Measurements from ENCODE around the gene TEN1. TPM values are rescaled to one million over a fixed set of nuclear protein-coding genes. Genes with fewer than 3 reads are reported as not detected.

TEN1 gene
- total and polyA plus RNA-seq, 2 of the 4 experiments (the other 2 are of a cell fraction) = 14.7 to 17.9 TPM

DNA sequence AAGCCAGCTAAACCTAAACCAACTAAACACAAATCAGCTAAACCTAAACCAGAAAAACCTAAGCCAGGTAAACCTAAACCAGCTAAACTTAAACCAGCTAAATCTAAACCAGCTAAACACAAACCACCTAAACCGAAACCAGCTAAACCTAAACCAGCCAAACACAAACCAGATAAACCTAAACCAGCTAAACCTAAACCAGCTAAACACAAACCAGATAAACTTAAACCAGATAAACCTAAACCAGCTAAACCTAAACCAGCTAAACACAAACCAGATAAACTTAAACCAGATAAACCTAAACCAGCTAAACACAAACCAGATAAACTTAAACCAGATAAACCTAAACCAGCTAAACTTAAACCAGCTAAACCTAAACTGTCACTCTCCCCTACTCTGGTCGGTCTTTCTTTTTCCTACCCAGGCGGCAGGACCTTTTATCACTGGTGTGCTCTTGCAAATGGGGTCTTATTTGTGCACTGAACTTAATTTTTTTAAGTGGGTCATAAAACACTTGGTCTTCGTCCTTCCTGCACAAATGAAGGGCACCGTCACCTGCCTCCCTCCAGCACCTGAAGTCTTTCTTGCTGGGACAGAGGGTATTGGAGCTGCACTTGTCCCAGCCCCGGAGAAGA, 40.9 kb downstream of the TEN1 start:
- intact Hi-C loops (cut with micrococcal nuclease) (no loop called here), in situ Hi-C loops (cut with MboI; ENCODE audit: low sequenced_read_pairs) (loop anchor here (10.0 kb wide), 1 partner anchor 275 kb away; no protein-coding TSS in a partner anchor), dilution Hi-C loops (cut with HindIII; ENCODE audit: low sequenced_read_pairs, unreplicated experiment) (no loop called here)
- Histone ChIP-seq H3K4me1 (ENCODE audit: control insufficient read depth, insufficient read depth, low read length) (no peaks in the 10 kb centered on the region), H2BK20ac (ENCODE audit: low read depth, low read length) (no peak overlapping the region), H3K27me3 (ENCODE audit: control insufficient read depth, insufficient read depth, low read length) (peaks cover 32% of the 10 kb centered on the region), H3K9ac (ENCODE audit: low read depth, low read length) (no peak overlapping the region), H3K9me1 (ENCODE audit: insufficient read depth, low read length) (no peaks in the 10 kb centered on the region), H3K27ac (ENCODE audit: insufficient read depth, low read length) (no peak overlapping the region), H2BK120ac (ENCODE audit: low read depth, low read length) (no peak overlapping the region), H3K9me3 (ENCODE audit: control insufficient read depth, insufficient read depth, low read length) (no peaks in the 10 kb centered on the region), H3K23ac (ENCODE audit: low read depth, low read length) (no peak overlapping the region), H2AK5ac (ENCODE audit: low read depth, low read length) (no peak overlapping the region), H4K91ac (ENCODE audit: insufficient read depth, low read depth, low read length) (no peak overlapping the region), H3K14ac (replicated peaks; ENCODE audit: low read depth, low read length) (no peak overlapping the region), H2BK5ac (ENCODE audit: low read depth, low read length, poor library complexity, severe bottlenecking) (no peak overlapping the region), H2AFZ (replicated peaks; ENCODE audit: low read length, poor library complexity) (no peak overlapping the region), H4K20me1 (ENCODE audit: insufficient read depth, low read length) (no peaks in the 10 kb centered on the region), H3K4ac (ENCODE audit: low read depth, low read length) (no peak overlapping the region), H2AK9ac (replicated peaks; ENCODE audit: low read depth, low read length, poor library complexity) (no peak overlapping the region), H2BK15ac (ENCODE audit: low read depth, low read length) (no peak overlapping the region), H3K4me3 (ENCODE audit: insufficient read depth, low read depth, low read length) (no peak overlapping the region), H3K56ac (ENCODE audit: extremely low read depth, insufficient read depth, low read length) (no peak overlapping the region), H3K18ac (ENCODE audit: low read depth, low read length) (no peak overlapping the region), H4K5ac (ENCODE audit: low read depth, low read length) (no peak overlapping the region), H3K36me3 (ENCODE audit: control insufficient read depth, insufficient read depth, low read length) (no peaks in the 10 kb centered on the region), H3K4me2 (ENCODE audit: low read depth, low read length) (no peak overlapping the region), H4K8ac (ENCODE audit: low read depth in 2 of 2, low read length in 2 of 2) (no peak overlapping the region), H3K79me1 (ENCODE audit: low read depth in 1 of 2, low read length in 2 of 2) (no peaks in the 10 kb centered on the region)
- no peak for ATAC-seq (ENCODE audit: low read depth)
- POLR2A ChIA-PET (ENCODE audit: unreplicated experiment) = no interaction called here
- no TSS peak for BruUV-seq (replicated peaks)
- TF ChIP-seq, protein P1, sequence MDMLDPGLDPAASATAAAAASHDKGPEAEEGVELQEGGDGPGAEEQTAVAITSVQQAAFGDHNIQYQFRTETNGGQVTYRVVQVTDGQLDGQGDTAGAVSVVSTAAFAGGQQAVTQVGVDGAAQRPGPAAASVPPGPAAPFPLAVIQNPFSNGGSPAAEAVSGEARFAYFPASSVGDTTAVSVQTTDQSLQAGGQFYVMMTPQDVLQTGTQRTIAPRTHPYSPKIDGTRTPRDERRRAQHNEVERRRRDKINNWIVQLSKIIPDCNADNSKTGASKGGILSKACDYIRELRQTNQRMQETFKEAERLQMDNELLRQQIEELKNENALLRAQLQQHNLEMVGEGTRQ (IDR thresholded peaks at IDR 0.05; ENCODE audit: low read depth, low read length) = no peak
- no peak for TF ChIP-seq BHLHE40 (IDR thresholded peaks at IDR 0.05; ENCODE audit: low read depth, low read length)
- no peak for TF ChIP-seq MAZ (IDR thresholded peaks at IDR 0.05; ENCODE audit: borderline replicate concordance, low read depth, low read length)
- TF ChIP-seq MXI1 (IDR thresholded peaks at IDR 0.05; ENCODE audit: borderline replicate concordance, low read depth, low read length) = no peak
- no peak for TF ChIP-seq POLR2A (IDR thresholded peaks at IDR 0.05; ENCODE audit: low read depth, low read length)
- no peak for TF ChIP-seq RAD21 (IDR thresholded peaks at IDR 0.05; ENCODE audit: low read length)
- TF ChIP-seq MAFK (IDR thresholded peaks at IDR 0.05; ENCODE audit: low read depth, low read length) = no peak
- no peak for TF ChIP-seq RCOR1 (IDR thresholded peaks at IDR 0.05; ENCODE audit: insufficient replicate concordance, low read length)
- TF ChIP-seq, protein P2, sequence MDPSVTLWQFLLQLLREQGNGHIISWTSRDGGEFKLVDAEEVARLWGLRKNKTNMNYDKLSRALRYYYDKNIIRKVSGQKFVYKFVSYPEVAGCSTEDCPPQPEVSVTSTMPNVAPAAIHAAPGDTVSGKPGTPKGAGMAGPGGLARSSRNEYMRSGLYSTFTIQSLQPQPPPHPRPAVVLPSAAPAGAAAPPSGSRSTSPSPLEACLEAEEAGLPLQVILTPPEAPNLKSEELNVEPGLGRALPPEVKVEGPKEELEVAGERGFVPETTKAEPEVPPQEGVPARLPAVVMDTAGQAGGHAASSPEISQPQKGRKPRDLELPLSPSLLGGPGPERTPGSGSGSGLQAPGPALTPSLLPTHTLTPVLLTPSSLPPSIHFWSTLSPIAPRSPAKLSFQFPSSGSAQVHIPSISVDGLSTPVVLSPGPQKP (IDR thresholded peaks at IDR 0.05; ENCODE audit: borderline replicate concordance, low read depth, low read length) = no peak
- TF ChIP-seq CHD1 (IDR thresholded peaks at IDR 0.05; ENCODE audit: low read depth, low read length) = no peak
- TF ChIP-seq CTCF (conservative IDR thresholded peaks at IDR 0.05; ENCODE audit: low read depth, low read length) = no peak
- no peak for TF ChIP-seq CEBPB (IDR thresholded peaks at IDR 0.05; ENCODE audit: low read depth, low read length)
- TF ChIP-seq SMC3 (IDR thresholded peaks at IDR 0.05; ENCODE audit: low read depth, low read length) = no peak
- TF ChIP-seq NFE2L2 (IDR thresholded peaks at IDR 0.05; ENCODE audit: low read depth, low read length) = no peak
- TF ChIP-seq RFX5 (IDR thresholded peaks at IDR 0.05; ENCODE audit: low read depth, low read length) = no peak
- CTCF ChIA-PET = no interaction called here
- DNase-seq = no peak
- 60% methylated on average over 1 of the region's 6 CpGs; no CpG with 5 or more reads in 1 of the 2 experiments for WGBS, 2 experiments (ENCODE audit: extremely low coverage in 2 of 2, insufficient read length in 1 of 2)
